HG03520 (cell line): ENCODE results near the gene HP.
"Not testable (repeated sequence)": the region's sequence is repeated elsewhere in the genome, so short reads cannot be mapped to it uniquely, and the experiment has no call there.

Source experiments
- ATAC-seq: cut with Tn5 transposase; IDR thresholded peaks from one replicate; pipeline ENCODE4 v1.9.1; 2021; ENCODE audit warnings: mild to moderate bottlenecking, moderate library complexity; ENCODE audit not compliant: unreplicated experiment

HP gene

GRCh38 chr16:72042157-72042660, 12.1 kb upstream of the HP start:
- ATAC-seq, result no peak

GRCh38 chr16:72043058-72043457, 11.2 kb upstream of the HP start:
- no peak for ATAC-seq

- no peak for ATAC-seq
Measured at GRCh38 chr16:72043539-72043938, 10.8 kb upstream of the HP start.

- ATAC-seq, result no peak
Measured at GRCh38 chr16:72044296-72044695, 10.0 kb upstream of the HP start.

- ATAC-seq, result no peak
Measured at GRCh38 chr16:72044825-72045359, 9.4 kb upstream of the HP start.

- ATAC-seq, result no peak
Measured at GRCh38 chr16:72049110-72049509, 5.2 kb upstream of the HP start.

- no peak for ATAC-seq
Measured at GRCh38 chr16:72050769-72051464, 3.4 kb upstream of the HP start.

- ATAC-seq, result no peak
Measured at GRCh38 chr16:72051818-72052217, 2.5 kb upstream of the HP start.

GRCh38 chr16:72055911-72056310, 1.6 kb downstream of the HP start:
- ATAC-seq, result no peak

- not testable (repeated sequence) for ATAC-seq
Measured at GRCh38 chr16:72057313-72057712, 3.0 kb downstream of the HP start.

GRCh38 chr16:72059060-72059459, 4.8 kb downstream of the HP start:
- not testable (repeated sequence) for ATAC-seq

GRCh38 chr16:72060405-72060804, 6.1 kb downstream of the HP start:
- ATAC-seq, result no peak

- ATAC-seq, result no peak
Measured at GRCh38 chr16:72061564-72061963, 7.3 kb downstream of the HP start.

GRCh38 chr16:72064361-72064894, 10.1 kb downstream of the HP start:
- no peak for ATAC-seq

- ATAC-seq, result no peak
Measured at GRCh38 chr16:72066747-72067146, 12.4 kb downstream of the HP start.

GRCh38 chr16:72068930-72069329, 14.6 kb downstream of the HP start:
- no peak for ATAC-seq

GRCh38 chr16:72072514-72073342, 18.4 kb downstream of the HP start:
- no peak for ATAC-seq

GRCh38 chr16:72073560-72074230, 19.4 kb downstream of the HP start:
- no peak for ATAC-seq

GRCh38 chr16:72075067-72075466, 20.8 kb downstream of the HP start:
- ATAC-seq, result not testable (repeated sequence)

- ATAC-seq, result not testable (repeated sequence)
Measured at GRCh38 chr16:72076991-72077706, 22.8 kb downstream of the HP start.
